ENCODE data around the gene RHOT2. TPM values are rescaled to one million over a fixed set of nuclear protein-coding genes. Genes with fewer than 3 reads are reported as not detected.

The RHOT2 gene
- total RNA-seq, 2 experiments from 2014 or later, result 123 to 128 TPM

GRCh38 chr16:652454-653305 lies 15.3 kb upstream of the RHOT2 start:
- Mint-ChIP-seq H3K4me1 (no peaks in the 10 kb centered on the region), H3K4me3 (no peak overlapping the region), H3K27me3 (no peaks in the 10 kb centered on the region), H3K27ac (no peak overlapping the region), H3K9me3 (no peaks in the 10 kb centered on the region), H3K36me3 (peaks cover 6% of the 10 kb centered on the region)
- no peak for DNase-seq

GRCh38 chr16:654034-654433 lies 13.9 kb upstream of the RHOT2 start:
- peaks cover 6% of the 10 kb centered on the region for H3K36me3 Mint-ChIP-seq
- H3K4me1 Mint-ChIP-seq, result no peaks in the 10 kb centered on the region
- no peak overlapping the region for H3K4me3 Mint-ChIP-seq
- H3K9me3 Mint-ChIP-seq, result no peaks in the 10 kb centered on the region
- DNase-seq, result no peak
- no peaks in the 10 kb centered on the region for H3K27me3 Mint-ChIP-seq
- no peak overlapping the region for H3K27ac Mint-ChIP-seq

GRCh38 chr16:657487-657886 lies 10.4 kb upstream of the RHOT2 start:
- Mint-ChIP-seq H3K36me3 (peaks cover 4% of the 10 kb centered on the region), H3K27me3 (no peaks in the 10 kb centered on the region), H3K9me3 (no peaks in the 10 kb centered on the region), H3K4me1 (no peaks in the 10 kb centered on the region), H3K27ac (no peak overlapping the region), H3K4me3 (no peak overlapping the region)
- no peak for DNase-seq

GRCh38 chr16:658679-659571 lies 9.0 kb upstream of the RHOT2 start:
- Mint-ChIP-seq H3K27me3 (no peaks in the 10 kb centered on the region), H3K36me3 (peaks cover 7% of the 10 kb centered on the region), H3K4me3 (no peak overlapping the region), H3K27ac (no peak overlapping the region), H3K9me3 (no peaks in the 10 kb centered on the region), H3K4me1 (no peaks in the 10 kb centered on the region)
- DNase-seq, result no peak

GRCh38 chr16:659618-660017 lies 8.3 kb upstream of the RHOT2 start:
- Mint-ChIP-seq H3K4me1 (no peaks in the 10 kb centered on the region), H3K27ac (no peak overlapping the region), H3K9me3 (no peaks in the 10 kb centered on the region), H3K27me3 (no peaks in the 10 kb centered on the region), H3K36me3 (peaks cover 7% of the 10 kb centered on the region), H3K4me3 (no peak overlapping the region)
- no peak for DNase-seq

GRCh38 chr16:660132-660458 lies 7.8 kb upstream of the RHOT2 start:
- no peaks in the 10 kb centered on the region for H3K4me1 Mint-ChIP-seq
- no peak for DNase-seq
- H3K4me3 Mint-ChIP-seq, result no peak overlapping the region
- peaks cover 7% of the 10 kb centered on the region for H3K36me3 Mint-ChIP-seq
- H3K9me3 Mint-ChIP-seq, result no peaks in the 10 kb centered on the region
- H3K27ac Mint-ChIP-seq, result no peak overlapping the region
- no peaks in the 10 kb centered on the region for H3K27me3 Mint-ChIP-seq

- Mint-ChIP-seq H3K27me3 (no peaks in the 10 kb centered on the region), H3K9me3 (no peaks in the 10 kb centered on the region), H3K4me1 (no peaks in the 10 kb centered on the region), H3K36me3 (peaks cover 7% of the 10 kb centered on the region), H3K27ac (no peak overlapping the region), H3K4me3 (no peak overlapping the region)
- peak; percentile 69 for DNase-seq
Measured at GRCh38 chr16:660459-661183, 7.3 kb upstream of the RHOT2 start.

GRCh38 chr16:661184-661821 lies 6.6 kb upstream of the RHOT2 start:
- DNase-seq, result no peak
- H3K4me3 Mint-ChIP-seq, result no peak overlapping the region
- no peaks in the 10 kb centered on the region for H3K4me1 Mint-ChIP-seq
- H3K27me3 Mint-ChIP-seq, result no peaks in the 10 kb centered on the region
- peaks cover 7% of the 10 kb centered on the region for H3K36me3 Mint-ChIP-seq
- H3K9me3 Mint-ChIP-seq, result no peaks in the 10 kb centered on the region
- no peak overlapping the region for H3K27ac Mint-ChIP-seq

GRCh38 chr16:662095-662494 lies 5.8 kb upstream of the RHOT2 start:
- Mint-ChIP-seq H3K9me3 (no peaks in the 10 kb centered on the region), H3K27ac (no peak overlapping the region), H3K27me3 (no peaks in the 10 kb centered on the region), H3K4me3 (no peak overlapping the region), H3K36me3 (peaks cover 7% of the 10 kb centered on the region), H3K4me1 (no peaks in the 10 kb centered on the region)
- no peak for DNase-seq

GRCh38 chr16:662597-662996 lies 5.3 kb upstream of the RHOT2 start:
- Mint-ChIP-seq H3K36me3 (peaks cover 7% of the 10 kb centered on the region), H3K4me1 (peaks cover 1% of the 10 kb centered on the region), H3K27me3 (no peaks in the 10 kb centered on the region), H3K27ac (no peak overlapping the region), H3K4me3 (no peak overlapping the region), H3K9me3 (no peaks in the 10 kb centered on the region)
- no peak for DNase-seq

GRCh38 chr16:666572-666971 lies 1.4 kb upstream of the RHOT2 start:
- H3K27ac Mint-ChIP-seq, result no peak overlapping the region
- peaks cover 10% of the 10 kb centered on the region for H3K36me3 Mint-ChIP-seq
- no peaks in the 10 kb centered on the region for H3K27me3 Mint-ChIP-seq
- DNase-seq, result no peak
- H3K9me3 Mint-ChIP-seq, result no peaks in the 10 kb centered on the region
- peaks cover 3% of the 10 kb centered on the region for H3K4me1 Mint-ChIP-seq
- H3K4me3 Mint-ChIP-seq, result no peak overlapping the region

- no peak for DNase-seq
- H3K4me1 Mint-ChIP-seq, result peaks cover 3% of the 10 kb centered on the region
- H3K36me3 Mint-ChIP-seq, result peaks cover 10% of the 10 kb centered on the region
- no peaks in the 10 kb centered on the region for H3K27me3 Mint-ChIP-seq
- no peaks in the 10 kb centered on the region for H3K9me3 Mint-ChIP-seq
- peak overlapping the region; percentile 80 for H3K4me3 Mint-ChIP-seq
- peak overlapping the region; percentile 58 for H3K27ac Mint-ChIP-seq
Measured at GRCh38 chr16:667113-667779, 686 bp upstream of the RHOT2 start.

- DNase-seq, result no peak
- H3K4me3 Mint-ChIP-seq, result peak overlapping the region; percentile 82
- peaks cover 7% of the 10 kb centered on the region for H3K36me3 Mint-ChIP-seq
- H3K27ac Mint-ChIP-seq, result peak overlapping the region; percentile 54
- no peaks in the 10 kb centered on the region for H3K9me3 Mint-ChIP-seq
- no peaks in the 10 kb centered on the region for H3K27me3 Mint-ChIP-seq
- H3K4me1 Mint-ChIP-seq, result peaks cover 3% of the 10 kb centered on the region
Measured at GRCh38 chr16:668519-669171, 713 bp downstream of the RHOT2 start.

GRCh38 chr16:669666-670065 lies 1.7 kb downstream of the RHOT2 start:
- DNase-seq, result no peak
- Mint-ChIP-seq H3K9me3 (no peaks in the 10 kb centered on the region), H3K27me3 (no peaks in the 10 kb centered on the region), H3K36me3 (peaks cover 7% of the 10 kb centered on the region), H3K4me3 (peak overlapping the region; percentile 42), H3K27ac (no peak overlapping the region), H3K4me1 (peaks cover 3% of the 10 kb centered on the region)
